ENCODE measurements around the gene GNA12.
"Not testable (repeated sequence)": the region's sequence is repeated elsewhere in the genome, so short reads cannot be mapped to it uniquely, and the experiment has no call there.

- TF ChIP-seq CTCF, POLR2A, POLR2AphosphoS5, EP300 (IDR thresholded peaks at IDR 0.05): not testable (repeated sequence)
Measured at GRCh38 chr7:2748684-2749083, 95.4 kb downstream of the GNA12 start.

Measured in gastroesophageal sphincter (tissue), 3 donors.